Endothelial cell of umbilical vein (primary cell): ENCODE data around the gene MYMK. TPM values are rescaled to one million over a fixed set of nuclear protein-coding genes. Genes with fewer than 3 reads are reported as not detected.

Experiments used
- BruUV-seq: library from RNA; stranded (reverse); fragments of 400-500 nt; replicated peaks from 2 replicates; lab custom pipeline; 2021; lab: Mats Ljungman, UMichigan
- CTCF ChIA-PET: fragments of 300-600, 350-600 bp; sonication (Branson Sonifier 250); formaldehyde crosslinking; loops from one replicate; lab custom pipeline; 2021; ENCODE audit warnings: antibody characterized with exemption, inconsistent platforms; lab: Charles Lee
- POLR2A ChIA-PET: fragments of 300-600, 350-600 bp; sonication (Branson Sonifier 250); formaldehyde crosslinking; loops from one replicate; lab custom pipeline; 2021; ENCODE audit warnings: antibody characterized with exemption, inconsistent platforms; lab: Charles Lee
- DNase-seq: peaks from one replicate; pipeline ENCODE4 v3.0.0-alpha.2; 2011; ENCODE audit warnings: low read depth, low spot score
- FAIRE-seq: peaks from 2 replicates; lab custom pipeline; 2011; peaks lifted over from hg19 to GRCh38; lab: Jason Lieb, UNC
- H2AFZ ChIP-seq: 2 replicates; pipeline ENCODE4 v1.6.0; 2012; ENCODE audit warnings: low read depth, low read length, control low read depth, inconsistent platforms
- H3K27ac ChIP-seq: 2 replicates; pipeline ENCODE4 v1.5.1; 2011; ENCODE audit warnings: low read depth, mild to moderate bottlenecking, control low read depth, low read length, moderate library complexity; ENCODE audit not compliant: insufficient read depth
- H3K27me3 ChIP-seq, 2 experiments: 2 replicates each; pipeline versions ENCODE4 v1.6.0 to v1.6.1; 2011; ENCODE audit warnings: low read length in 2 of 2, mixed read lengths in 1 of 2; ENCODE audit not compliant: control insufficient read depth in 2 of 2, insufficient read depth in 2 of 2
- H3K36me3 ChIP-seq, 2 experiments: 2 replicates in 1 of 2; 3 replicates in 1 of 2; pipeline ENCODE4 v1.5.1; 2011; ENCODE audit warnings: low read length in 2 of 2, mild to moderate bottlenecking in 1 of 2, moderate library complexity in 1 of 2; ENCODE audit not compliant: control insufficient read depth in 2 of 2, insufficient read depth in 2 of 2; ENCODE audit errors: extremely low read depth in 1 of 2
- H3K4me1 ChIP-seq: 3 replicates; pipeline ENCODE4 v1.5.1; 2011; ENCODE audit warnings: mild to moderate bottlenecking, low read length; ENCODE audit not compliant: control insufficient read depth, insufficient read depth; ENCODE audit errors: extremely low read depth
- H3K4me2 ChIP-seq: 2 replicates; pipeline ENCODE4 v1.6.1; 2011; ENCODE audit warnings: low read length, control low read depth, mixed read lengths; ENCODE audit not compliant: insufficient read depth
- H3K4me3 ChIP-seq, 3 experiments: fragments of 200-600 bp in 1 of 3; sonication (generic), shearing (Covaris generic) in 1 of 3; replicated peaks in 1 of 3; 2 replicates each; pipeline ENCODE4 v1.5.1; 2011 to 2016; ENCODE audit warnings: control low read depth in 3 of 3, low read length in 3 of 3, mild to moderate bottlenecking in 2 of 3, inconsistent platforms in 1 of 3, low read depth in 1 of 3, moderate library complexity in 1 of 3; ENCODE audit not compliant: insufficient read depth in 1 of 3
- H3K79me2 ChIP-seq: 2 replicates; pipeline ENCODE4 v1.6.0; 2012; ENCODE audit warnings: low read length, inconsistent platforms; ENCODE audit not compliant: control insufficient read depth, insufficient read depth
- H3K9ac ChIP-seq: replicated peaks from 2 replicates; pipeline ENCODE3; 2011; ENCODE audit warnings: low read length, control low read depth; ENCODE audit not compliant: insufficient read depth; ENCODE audit errors: extremely low read depth
- H3K9me1 ChIP-seq: replicated peaks from 3 replicates; pipeline ENCODE4 v1.6.0; 2011; ENCODE audit warnings: mild to moderate bottlenecking, low read length; ENCODE audit not compliant: control insufficient read depth, insufficient read depth; ENCODE audit errors: extremely low read depth
- H3K9me3 ChIP-seq: replicated peaks from 2 replicates; pipeline ENCODE4 v1.5.1; 2012; ENCODE audit warnings: low read length, inconsistent platforms; ENCODE audit not compliant: control insufficient read depth, insufficient read depth
- H4K20me1 ChIP-seq: replicated peaks from 2 replicates; pipeline ENCODE3; 2011; ENCODE audit warnings: mild to moderate bottlenecking, low read length; ENCODE audit not compliant: control insufficient read depth, insufficient read depth; ENCODE audit errors: extremely low read depth
- CTCF ChIP-seq, 2 donors: IDR thresholded peaks; 1 replicate in 1 of 2; 2 replicates in 1 of 2; pipeline ENCODE4 v1.5.1; 2011; ENCODE audit warnings: low read length in 2 of 2, mild to moderate bottlenecking in 2 of 2, moderate library complexity in 2 of 2, control low read depth in 1 of 2, inconsistent platforms in 1 of 2, low read depth in 1 of 2; ENCODE audit not compliant: insufficient read depth in 1 of 2; ENCODE audit errors: extremely low read depth in 1 of 2
- EZH2 ChIP-seq: IDR thresholded peaks from 2 replicates; pipeline ENCODE4 v1.6.1; 2012; ENCODE audit warnings: borderline replicate concordance, low read depth, mild to moderate bottlenecking, moderate library complexity, low read length, inconsistent platforms; ENCODE audit not compliant: severe bottlenecking
- FOS ChIP-seq: IDR thresholded peaks from 2 replicates; pipeline ENCODE4 v1.6.1; 2011; ENCODE audit warnings: mild to moderate bottlenecking, low read length, moderate library complexity, borderline replicate concordance; ENCODE audit not compliant: insufficient read depth
- GATA2 ChIP-seq: IDR thresholded peaks from 2 replicates; pipeline ENCODE4 v1.7.0; 2011; ENCODE audit warnings: low read depth, mild to moderate bottlenecking, moderate library complexity, mixed read lengths, low read length; ENCODE audit not compliant: insufficient read length, insufficient read depth
- JUN ChIP-seq: IDR thresholded peaks from 2 replicates; pipeline ENCODE4 v1.6.1; 2011; ENCODE audit warnings: borderline replicate concordance, low read depth; ENCODE audit not compliant: insufficient read length, insufficient read depth
- MAX ChIP-seq: IDR thresholded peaks from 2 replicates; pipeline ENCODE4 v1.6.1; 2011; ENCODE audit not compliant: insufficient read depth, insufficient read length
- MYC ChIP-seq: IDR thresholded peaks from one replicate; pipeline ENCODE4 v1.6.1; 2011; ENCODE audit warnings: mild to moderate bottlenecking, low read depth, low read length
- POLR2A ChIP-seq: IDR thresholded peaks from 2 replicates; pipeline ENCODE4 v1.6.1; 2012; ENCODE audit warnings: low read depth, mild to moderate bottlenecking, control low read depth, low read length
- POLR2AphosphoS5 ChIP-seq: IDR thresholded peaks from 2 replicates; pipeline ENCODE4 v1.6.1; 2012; ENCODE audit warnings: low read depth, mild to moderate bottlenecking, control low read depth, low read length, moderate library complexity; ENCODE audit not compliant: insufficient read depth
- dilution Hi-C: fragments of 300-500 bp; cut with MboI; formaldehyde crosslinking; loops from one replicate; pipeline ENCODE4 v1.15.0; 2019; ENCODE audit warnings: low sequenced_read_pairs; ENCODE audit not compliant: extremely low pct_ligation_motif_present
- intact Hi-C: fragments of 100-400 bp; cut with micrococcal nuclease; formaldehyde crosslinking; loops from one replicate; pipeline ENCODE4 v1.10.0; 2022
- polyA plus RNA-seq, 4 experiments: library from polyadenylated mRNA; depleted of rRNA in 3 of 4; stranded (reverse) in 3 of 4; unstranded in 1 of 4; fragments of >200 nt; gene quantifications; 2 replicates each; pipeline versions ENCODE4 v1.2.1 to v1.2.3, GENCODE V29; 2011 to 2012; ENCODE audit warnings: missing spikeins in 1 of 4
- total RNA-seq: library from RNA; stranded (reverse); gene quantifications from 2 replicates; pipeline ENCODE4 v1.2.3, GENCODE V29; 2021

The MYMK gene
- total and polyA plus RNA-seq, 2 donors (not counting 3 experiments of a cell fraction or from before 2014, with no cell fraction given) = not detected

GRCh38 chr9:133468374-133468773 is 56.4 kb downstream of the MYMK start:
- Histone ChIP-seq H3K27ac (no peak overlapping the region), H3K9me1 (no peaks in the 10 kb centered on the region), H3K4me1 (no peaks in the 10 kb centered on the region), H3K9ac (no peak overlapping the region), H3K4me3 (no peak overlapping the region), H3K9me3 (no peaks in the 10 kb centered on the region), H2AFZ (no peak overlapping the region), H3K36me3 (peaks cover 0 to 12% of the 10 kb centered on the region in 2 experiments), H3K4me2 (no peak overlapping the region), H3K27me3 (no peaks in the 10 kb centered on the region), H3K79me2 (no peaks in the 10 kb centered on the region), H4K20me1 (no peaks in the 10 kb centered on the region)
- POLR2A ChIA-PET = no interaction called here
- DNase-seq (no peak), FAIRE-seq (no peak)
- intact Hi-C loops (no loop called here), dilution Hi-C loops (no loop called here)
- CTCF ChIA-PET = no interaction called here
- BruUV-seq = no TSS peak
- TF ChIP-seq MAX (no peak), POLR2AphosphoS5 (no peak), JUN (no peak), POLR2A (no peak), EZH2 (no peak), MYC (no peak), GATA2 (no peak), FOS (no peak), CTCF (IDR thresholded peaks at IDR 0.05; ENCODE audit: extremely low read depth in 1 of 2, insufficient read depth in 1 of 2, low read depth in 1 of 2, low read length in 2 of 2) (no peak)
